ENCODE measurements around the gene ELF4.
"Not testable (repeated sequence)": the region's sequence is repeated elsewhere in the genome, so short reads cannot be mapped to it uniquely, and the experiment has no call there.

Gene ELF4

DNA sequence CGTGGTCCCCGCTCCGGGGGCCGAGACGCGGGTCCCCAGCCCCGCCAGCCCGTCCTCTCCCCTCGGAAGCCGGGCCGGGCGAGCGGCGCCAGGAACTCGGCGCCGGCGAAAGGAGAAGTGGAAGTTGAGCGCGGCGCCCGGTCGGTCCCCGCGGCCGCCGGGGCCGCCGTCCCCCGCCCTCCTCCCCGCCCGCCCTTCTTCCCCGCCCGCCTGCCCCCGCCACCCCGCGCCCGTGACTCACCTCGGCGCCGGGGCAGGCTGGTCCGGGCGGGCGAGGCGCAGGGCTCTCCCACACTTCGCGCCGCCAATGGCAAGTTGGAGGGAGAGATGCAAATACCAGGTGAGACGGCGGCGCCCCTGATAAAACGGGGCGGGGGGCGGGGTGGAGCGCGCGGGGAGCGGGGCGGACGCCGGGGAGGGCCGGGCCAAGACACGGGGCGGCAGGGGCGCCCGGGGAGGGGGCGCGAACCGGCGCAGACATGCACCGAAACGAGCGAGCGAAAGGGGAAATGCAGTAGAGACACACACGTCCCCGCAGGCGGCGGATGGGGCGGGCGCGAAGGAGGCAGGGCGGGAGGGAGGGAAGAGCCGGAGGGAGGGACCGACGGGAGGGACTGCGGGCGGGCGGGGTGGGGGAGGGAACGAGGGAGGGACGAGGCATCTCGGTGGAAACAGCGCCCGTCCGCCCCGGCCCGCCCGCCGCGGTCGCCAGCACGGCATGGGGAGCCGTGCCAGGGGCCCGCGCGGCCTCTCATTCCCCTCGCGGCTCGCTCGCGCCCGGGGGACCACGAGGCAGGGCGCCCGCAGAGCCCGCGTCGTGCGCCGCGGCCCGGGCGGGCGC is at the start of gene ELF4:
TSS of gene ELF4 (minus strand) at position 119 of the 841 bp plus-strand sequence. CDS start 29,167 bp downstream, outside the sequence.
- peak; percentile 36 to 58 for DNase-seq

DNA sequence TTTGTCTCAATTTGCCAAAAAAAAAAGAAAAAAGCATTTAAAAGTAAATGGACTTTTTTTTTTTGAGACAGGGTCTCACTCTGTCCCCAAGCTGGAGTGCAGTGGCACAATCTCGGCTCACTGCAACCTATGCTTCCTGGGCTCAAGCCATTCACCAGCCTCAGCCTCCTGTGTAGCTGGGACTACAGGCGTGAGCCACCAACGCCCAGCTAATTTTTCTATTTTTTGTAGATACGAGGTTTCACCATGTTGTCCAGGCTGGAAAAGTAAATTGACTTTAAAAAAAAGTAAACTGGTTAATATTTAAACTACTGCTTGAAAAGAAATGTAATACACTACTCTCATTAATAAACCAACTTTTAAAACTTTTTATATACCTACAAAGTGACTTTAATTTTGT is 49.5 kb upstream of the ELF4 start:
- no peak for DNase-seq

DNA sequence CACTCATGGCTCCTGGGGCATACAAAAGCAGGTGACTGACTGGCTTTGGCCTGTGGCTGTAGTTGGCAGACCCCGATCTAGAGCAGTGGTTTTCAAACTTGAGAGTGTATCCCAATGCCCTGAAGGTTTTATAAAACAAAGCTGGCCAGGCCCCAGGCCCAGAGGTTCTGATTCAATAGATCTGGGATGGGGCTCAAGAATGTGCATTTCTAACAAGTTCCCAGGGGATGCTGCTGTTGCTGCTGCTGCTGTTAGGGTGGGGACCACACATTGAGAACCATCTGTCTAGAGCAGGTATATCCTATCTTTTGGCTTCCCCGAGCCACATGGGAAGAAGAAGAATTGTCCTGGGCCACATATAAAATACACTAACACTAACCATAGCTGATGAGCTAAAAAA is 48.0 kb upstream of the ELF4 start:
- DNase-seq = no peak

DNA sequence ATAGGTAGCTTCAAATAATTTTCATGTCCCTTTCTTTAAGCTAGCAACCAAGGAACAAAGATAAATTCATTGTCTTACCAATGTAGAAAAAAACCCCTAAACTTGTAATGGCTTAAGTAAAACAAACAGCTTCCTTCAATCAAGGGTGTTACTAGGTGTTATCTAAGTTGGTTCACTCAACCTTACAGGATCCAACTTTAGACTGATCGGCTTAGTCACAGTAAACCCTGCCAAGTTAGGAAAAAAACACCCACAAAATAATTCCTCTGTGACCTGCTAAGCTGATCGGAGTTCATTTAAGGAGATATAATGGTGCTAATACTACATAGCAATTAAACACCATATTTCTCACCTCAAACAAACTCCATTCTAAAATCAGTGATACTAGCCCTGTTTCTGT is 45.3 kb upstream of the ELF4 start:
- DNase-seq = no peak

DNA sequence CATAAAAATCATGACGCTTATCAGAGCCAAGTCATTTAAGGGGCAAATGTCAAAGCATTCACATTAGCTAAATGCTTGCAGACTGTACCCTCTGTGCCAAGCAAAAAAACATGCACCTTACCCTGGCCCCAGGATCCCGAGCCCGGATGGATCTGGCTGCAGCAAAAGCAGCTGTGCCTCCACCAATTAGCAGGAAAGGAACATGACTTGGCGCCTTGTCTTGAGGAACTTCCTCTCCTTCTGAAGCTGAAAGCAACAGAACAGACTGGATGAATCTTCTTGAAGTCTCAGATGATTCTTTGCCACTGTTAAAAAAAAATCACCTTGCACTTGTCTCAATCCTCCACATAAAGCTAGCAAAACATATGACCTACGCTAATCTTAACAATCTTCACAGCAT is 37.3 kb upstream of the ELF4 start:
- no peak for DNase-seq

DNA sequence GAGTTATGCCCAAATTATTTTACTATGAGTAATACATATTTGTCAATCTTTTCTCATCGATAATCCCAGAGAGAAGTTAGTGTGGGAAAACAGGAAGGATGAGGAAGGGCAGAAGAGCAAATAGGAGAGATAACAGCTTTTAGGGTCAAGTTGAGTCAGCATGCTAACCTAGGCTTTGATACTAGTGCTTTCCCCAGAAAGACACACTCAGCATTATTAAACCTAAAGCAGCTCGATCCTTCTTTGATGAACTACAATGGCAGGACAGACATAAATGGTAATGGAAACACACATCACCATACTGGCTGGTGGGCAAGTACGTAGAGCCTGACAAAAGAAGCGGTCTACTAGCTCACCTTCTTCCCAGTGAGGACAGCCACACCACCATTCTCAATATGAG is 34.8 kb upstream of the ELF4 start:
- no peak for DNase-seq

DNA sequence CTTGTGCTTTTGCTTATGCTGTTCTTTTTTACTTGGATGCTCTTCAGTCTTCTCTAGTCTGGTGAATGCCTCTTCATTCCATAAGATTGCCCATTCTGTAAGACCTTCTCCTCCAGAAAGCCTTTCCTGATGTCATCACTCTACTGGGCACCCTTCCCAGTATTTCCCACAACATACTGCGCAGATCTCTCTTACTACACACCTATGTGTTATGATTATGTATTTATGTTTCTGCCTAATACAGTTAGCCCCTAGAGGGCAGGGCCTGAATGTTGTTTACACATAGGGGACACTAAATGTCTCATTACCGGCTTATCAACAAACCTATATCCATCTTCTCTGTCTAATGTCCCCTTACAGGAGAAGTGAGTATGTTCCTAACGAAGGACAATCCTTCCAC is 34.2 kb upstream of the ELF4 start:
- DNase-seq = no peak

DNA sequence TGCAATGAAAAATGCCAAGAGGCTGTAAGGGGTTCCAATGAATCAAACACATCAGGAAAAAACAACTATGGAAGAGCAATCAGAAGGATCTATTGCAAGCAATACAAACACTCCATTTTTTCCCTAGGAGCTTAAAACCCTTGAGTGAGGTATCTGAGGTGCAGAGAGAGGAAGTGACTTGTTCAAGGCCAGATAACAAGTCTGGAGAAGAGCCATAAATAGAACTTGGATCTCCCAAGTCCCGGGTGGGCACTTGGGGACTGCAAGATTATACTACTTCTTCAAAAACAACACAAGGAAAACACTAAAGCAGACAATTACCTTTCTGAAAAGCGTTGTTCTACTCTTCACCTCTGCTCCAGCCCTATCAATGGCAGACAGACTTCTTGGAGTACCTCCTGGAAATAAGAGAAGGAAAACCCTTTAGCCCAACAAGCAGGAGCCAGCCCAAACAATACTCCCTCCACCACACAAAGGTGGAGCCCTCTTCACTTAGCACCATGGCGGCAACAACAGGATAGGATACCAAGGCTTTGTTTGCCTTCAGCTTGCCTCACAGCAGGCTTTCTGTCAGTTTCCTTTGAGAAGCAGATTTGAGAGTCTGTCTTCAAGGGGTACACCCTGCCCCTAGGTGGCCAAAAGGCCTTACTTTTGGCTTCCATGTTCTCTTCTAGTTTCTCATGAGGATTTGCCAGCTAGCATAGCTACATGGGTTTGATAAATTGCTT is 29.3 kb upstream of the ELF4 start:
- peak in 1 of 2 experiments; percentile 4 for DNase-seq

DNA sequence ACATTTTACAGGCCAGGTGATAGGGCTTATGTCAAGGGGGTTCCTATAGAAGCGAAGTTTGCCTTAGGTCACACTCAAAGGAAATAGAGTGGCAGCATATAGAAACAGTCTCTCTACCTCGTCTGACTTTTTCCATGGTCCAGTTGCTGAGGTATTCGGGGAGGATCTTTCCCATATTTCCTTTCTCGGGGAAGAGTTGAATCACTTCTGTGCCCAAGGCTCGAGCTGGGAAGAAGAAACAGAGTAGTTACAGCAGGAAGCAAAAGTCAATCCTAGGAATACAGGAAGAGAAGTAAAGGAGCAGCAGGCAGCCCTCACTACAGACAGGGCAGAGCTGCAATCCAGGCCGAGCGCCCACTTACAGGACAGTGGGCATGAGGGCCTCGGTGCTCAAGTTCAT is 26.7 kb upstream of the ELF4 start:
- DNase-seq = no peak

DNA sequence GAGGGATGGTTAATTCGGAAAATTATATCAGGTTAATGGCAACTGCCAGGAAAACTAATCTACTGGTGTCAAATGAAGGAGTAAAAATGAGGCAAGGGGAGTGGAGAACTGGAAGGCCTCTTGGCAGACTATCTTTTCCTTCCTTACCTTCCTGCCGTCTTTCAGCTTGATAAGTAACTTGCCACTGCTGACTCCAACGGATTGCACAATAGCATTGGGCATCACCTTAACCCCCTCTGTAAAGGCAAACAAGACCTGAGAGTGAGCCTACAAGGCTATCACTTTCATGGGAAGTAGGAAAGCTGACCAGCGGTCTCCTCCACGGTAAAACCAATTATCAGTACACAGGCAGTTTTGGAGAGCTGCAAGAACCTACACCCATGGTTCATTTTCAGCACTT is 26.2 kb upstream of the ELF4 start:
- DNase-seq = no peak

DNA sequence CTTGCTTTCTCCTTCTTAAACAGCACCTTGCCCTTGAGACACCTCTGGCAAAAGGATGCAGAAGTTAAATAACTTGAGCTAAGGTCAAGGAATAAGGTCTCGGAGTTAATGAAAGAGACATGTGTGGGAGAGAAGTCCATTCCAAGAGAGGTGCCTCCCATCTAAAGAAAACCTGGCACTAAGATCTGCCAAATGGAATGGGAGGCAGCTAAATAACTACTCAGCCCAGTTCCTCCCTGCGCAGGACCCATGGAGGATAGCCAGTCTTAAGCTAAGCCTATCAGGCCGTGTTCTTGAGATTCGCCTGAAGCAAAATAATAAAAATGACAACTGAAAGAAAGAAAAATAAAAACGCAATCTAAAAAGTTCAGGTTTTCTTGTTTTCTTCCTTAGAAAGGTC is 20.7 kb upstream of the ELF4 start:
- DNase-seq = no peak

DNA sequence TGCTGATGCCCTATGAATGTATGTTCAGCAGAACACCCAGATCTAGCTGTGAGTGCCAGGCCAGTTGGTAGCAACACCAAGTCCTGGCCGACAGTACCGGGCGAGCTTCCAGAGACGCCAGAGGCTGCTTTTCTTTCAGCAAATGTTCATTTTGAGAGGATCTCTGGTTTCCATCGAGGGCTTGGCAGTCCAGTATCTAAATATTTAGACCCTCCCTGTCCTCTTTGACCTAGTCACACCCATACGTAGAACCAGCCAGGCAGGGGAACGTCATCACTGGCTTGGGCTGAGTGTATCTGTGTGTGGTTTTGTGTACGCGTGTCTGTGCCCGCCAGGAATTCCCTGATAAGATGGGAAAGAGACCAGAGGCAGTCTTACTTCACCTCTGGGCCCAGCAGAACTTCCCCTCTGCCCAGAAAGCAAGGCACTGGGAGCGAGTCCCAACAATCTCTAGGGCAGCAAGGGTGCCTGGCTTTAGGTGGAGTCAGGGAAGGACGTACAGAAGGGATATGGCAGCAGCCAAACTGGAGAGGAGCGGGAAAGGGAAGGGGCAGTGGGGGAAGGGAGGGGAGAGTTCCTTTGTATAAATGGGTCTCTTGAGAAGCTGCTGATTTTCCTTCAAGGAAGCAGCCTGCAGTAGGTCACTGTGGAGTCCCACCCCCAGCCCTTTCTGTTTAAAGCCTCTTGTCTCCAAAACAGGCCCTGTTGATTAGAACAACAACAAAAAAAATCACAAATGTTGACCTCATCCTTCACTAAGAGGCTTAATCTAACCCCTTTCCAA is 15.0 kb upstream of the ELF4 start:
- DNase-seq = no peak

DNA sequence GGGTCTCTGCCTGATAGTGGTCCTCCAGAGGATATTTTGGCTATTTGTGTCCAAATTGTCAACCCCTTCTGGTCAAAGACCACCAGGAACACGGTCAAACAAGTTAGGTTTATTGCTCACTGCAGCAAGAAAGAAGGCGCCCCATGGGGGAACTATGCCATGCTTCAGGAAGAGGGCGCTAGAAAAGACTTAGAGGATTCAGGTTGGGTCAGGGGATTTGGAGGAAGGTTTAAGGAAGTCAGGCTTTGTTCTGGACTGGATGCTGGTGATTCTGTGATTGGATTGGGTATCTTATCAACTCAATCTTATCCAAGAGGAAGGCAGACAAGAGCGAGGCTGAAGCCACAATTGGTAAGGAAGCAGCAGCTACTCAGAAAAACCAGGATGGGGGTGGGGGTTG is 14.3 kb upstream of the ELF4 start:
- DNase-seq = no peak

DNA sequence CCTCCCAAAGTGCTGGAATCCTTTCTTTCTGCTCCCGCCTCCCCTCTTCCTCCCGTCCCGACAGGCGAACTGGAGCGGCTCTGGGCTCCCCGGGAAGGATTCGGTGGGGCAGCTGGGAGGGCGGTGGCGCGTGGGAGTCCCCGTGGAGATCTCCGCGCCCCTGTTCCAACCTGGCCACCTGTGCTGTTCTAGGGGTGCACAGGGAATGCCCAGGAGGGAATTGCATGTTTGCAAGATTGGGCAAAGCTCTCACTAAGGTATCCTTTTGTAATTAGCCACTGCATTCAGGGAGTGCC is 11.2 kb upstream of the ELF4 start:
- DNase-seq = no peak

DNA sequence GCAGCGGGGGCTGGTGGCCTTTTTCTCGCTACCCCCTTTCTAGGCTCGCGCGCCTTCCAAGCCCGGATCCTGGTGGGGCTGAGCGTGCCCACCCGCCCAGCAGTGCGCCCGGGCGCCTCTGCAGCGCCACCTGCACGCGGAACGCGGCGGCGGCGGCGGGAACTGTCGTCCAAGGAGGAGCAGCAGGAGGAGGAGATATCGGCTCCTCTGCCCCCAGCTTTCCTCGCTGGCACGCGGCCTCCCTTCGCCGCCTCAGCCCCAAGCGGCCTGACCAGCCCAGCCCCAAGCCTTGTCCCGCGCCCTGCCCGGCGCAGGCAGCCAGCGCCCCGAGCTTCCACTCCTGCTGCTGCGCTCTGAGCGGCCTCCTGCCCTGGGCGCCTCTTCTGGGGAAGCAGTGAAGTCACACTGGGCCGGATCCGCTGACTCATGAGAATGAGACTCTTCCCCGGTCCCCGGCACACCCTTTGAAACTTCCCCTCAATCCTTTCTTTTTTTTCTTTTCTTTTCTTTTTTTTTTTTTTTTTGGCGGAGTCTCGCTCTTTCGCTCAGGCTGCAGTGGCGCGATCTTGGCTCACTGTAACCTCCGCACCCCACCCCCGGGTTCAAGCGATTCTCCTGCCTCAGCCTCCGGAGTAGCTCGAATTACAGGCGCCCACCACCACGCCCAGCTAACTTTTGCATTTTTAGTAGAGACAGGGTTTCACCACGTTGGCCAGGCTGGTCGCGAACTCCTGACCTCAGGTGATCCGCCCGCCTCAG is 10.6 kb upstream of the ELF4 start:
- DNase-seq = peak; percentile 63 to 67

DNA sequence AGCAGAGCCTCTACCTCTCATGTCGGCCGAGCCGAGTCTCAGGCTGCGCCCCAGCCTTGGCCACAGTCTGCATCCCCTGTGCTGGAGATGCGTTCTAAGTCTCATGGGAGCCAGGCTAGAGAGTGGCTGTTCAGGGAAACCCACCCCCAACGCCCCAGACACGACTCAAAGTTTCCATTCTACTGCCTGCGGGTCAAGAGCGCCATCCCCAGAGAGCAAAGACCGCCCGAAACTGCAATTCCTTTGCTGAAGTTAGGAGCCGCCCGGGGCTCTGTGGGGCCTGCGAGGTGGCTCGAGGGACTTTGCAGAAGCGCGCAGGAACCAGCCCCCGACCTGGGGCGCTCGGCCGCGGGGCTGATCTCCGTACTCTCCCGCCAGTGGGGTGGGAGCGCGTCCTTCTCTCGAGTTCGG is 10.0 kb upstream of the ELF4 start:
- peak; percentile 29 to 45 for DNase-seq

DNA sequence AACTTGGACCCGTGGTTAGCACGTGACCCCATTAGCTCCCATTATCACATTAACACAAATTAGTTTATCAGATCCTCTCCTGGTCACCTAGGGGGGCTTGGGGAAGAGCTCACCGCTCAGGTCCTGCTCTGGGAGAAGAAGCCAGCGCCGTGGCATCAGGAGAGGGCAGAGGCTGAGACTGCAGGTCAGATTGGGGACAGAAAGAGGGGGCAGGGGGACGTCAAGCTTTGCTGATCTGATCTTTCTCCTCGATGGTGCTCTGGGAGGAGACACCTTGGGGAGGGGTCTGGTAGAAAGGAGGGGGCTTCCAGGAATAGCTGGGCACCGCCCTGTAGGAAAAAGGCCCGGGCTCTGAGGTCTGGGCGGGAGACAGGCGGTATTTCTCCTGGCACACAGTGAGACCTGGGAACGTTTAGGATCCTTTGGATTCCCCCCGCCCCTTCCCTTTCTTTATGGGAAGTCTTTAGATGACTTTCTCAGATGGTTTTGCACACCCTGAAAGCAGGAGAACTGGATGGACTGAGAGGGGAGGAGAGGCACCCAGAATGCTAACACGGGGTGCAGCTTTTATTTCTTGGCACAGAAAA is 9.1 kb upstream of the ELF4 start:
- no peak for DNase-seq

DNA sequence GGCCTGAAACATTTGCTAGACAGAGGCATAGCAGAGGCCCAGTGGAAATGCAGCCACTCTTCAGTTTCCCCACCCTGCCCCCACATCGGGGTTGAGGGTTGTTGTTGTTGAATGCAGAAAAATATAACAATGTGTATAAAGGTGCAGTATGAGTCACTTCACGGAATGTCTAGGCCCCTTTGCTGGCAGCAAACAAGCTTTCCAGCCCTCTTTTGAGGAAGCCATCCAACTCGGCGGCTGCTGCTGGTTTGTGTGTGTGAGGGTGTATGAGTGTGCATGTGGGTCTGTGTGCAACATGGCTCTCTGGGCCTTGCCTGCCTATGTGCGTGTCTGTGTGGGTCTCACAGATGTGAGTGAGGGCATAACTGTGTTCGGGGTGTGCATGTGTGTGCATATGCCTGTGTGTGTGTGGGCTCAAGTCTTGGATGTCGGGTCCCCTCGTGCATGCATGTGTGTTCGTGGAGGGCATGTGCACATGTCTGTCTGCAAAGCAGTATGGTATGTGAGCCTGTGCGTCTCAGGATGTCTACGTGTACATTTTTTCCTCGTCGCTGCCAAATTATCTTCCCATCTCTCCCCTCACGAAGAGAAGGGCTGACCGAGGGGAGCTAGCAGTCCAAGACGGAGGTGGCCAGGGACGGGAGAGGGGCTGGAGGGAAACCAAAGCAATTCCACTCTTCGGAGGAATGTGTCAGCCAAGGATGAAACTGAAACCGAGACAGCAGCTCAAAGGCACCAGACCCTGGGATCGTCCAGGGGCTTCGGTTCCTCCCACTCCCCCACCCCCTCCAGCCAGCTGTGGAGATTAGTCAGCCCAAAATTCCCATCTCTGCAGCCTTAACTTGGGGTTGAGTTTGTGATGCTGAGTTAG is 8.4 kb upstream of the ELF4 start:
- no peak for DNase-seq

DNA sequence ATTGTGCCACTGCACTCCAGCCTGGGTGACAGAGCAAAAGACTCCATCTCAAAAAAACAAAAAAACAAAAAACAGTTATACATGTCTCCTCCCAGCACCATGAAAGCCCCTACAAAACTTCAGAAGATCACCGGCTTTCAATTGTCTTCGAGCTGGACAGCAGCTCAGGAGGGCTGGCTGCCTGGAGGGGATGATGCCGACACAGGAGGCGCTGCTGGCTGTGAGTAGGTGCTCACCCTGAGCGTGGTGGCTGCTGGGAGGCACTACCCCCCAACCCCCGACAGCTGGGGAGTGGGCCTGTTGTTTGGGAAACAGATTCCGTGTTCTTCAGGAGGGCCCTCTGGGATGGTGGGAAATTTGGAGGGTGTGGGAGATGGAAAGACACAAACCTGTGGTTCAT is 6.9 kb upstream of the ELF4 start:
- DNase-seq = no peak

DNA sequence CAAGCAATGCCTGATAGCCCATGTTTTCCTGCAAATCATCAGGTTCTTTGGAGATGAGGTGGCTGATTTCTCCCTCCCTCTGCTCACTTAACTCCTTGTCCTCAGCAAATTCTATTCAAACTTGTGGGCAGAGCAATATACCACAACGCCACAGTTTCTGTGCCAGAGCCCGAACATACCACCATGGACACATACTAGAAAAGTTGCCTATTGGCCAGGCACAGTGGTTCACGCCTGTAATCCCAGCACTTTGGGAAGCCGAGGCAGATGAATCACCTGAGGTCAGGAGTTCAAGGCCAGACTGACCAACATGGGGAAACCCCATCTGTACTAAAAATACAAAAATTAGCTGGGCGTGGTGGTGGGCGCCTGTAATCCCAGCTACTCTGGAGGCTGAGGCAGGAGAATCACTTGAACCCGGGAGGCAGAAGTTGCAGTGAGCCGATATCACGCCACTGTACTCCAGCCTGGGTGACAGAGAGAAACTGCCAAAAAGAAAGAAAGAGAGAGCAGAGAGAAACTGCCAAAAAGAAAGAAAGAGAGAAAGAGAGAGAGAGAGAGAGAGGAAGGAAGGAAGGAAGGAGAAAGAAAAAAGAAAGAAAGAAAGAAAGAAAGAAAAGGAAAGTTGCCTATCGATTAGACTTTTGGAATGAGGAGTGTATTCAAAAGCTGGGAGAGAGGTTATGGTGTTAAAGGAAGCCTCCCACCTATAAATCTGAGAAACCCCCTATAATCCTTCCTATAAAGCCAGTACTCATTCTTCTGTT is 5.0 kb upstream of the ELF4 start:
- not testable (repeated sequence) for DNase-seq

DNA sequence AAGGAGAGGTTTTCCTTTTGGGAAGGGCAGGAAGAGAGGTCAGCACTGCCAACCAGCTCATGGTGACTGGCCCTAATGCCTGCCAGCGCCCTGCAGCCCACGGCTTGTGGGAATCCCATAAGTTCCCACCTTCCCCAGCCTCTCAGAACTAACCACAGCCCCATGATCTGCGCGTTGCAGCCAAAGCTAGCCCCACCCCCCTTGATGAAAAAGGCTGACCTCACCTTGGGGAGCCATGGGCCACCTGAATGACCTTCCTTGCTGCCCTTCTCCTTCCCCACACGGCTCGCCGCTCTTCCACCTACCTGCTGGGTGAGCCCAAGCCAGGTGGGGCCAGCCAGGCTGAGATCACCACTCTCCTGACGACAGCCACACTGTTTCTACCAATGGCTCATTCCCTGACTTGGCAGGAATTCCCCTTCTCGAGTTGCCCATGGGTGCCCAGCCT is 3.9 kb upstream of the ELF4 start:
- DNase-seq = no peak
